OCI-LY3 (cell line): ENCODE results near the gene GMIP.
"Not testable (repeated sequence)": the region's sequence is repeated elsewhere in the genome, so short reads cannot be mapped to it uniquely, and the experiment has no call there.

ENCODE experiments used
- EZH2phosphoT487 ChIP-seq: fragments of 200-600 bp; shearing (Covaris generic); IDR thresholded peaks from 2 replicates; pipeline ENCODE4 v1.6.1; 2018; ENCODE audit warnings: antibody characterized with exemption, mixed run types, low read depth
- TF ChIP-seq, protein P1 (sequence below): fragments of 200-600, 300-600 bp; sonication (generic); IDR thresholded peaks from 2 replicates; pipeline ENCODE4 v1.5.1; 2014; ENCODE audit warnings: antibody characterized with exemption, low read length, low read depth

DNA sequence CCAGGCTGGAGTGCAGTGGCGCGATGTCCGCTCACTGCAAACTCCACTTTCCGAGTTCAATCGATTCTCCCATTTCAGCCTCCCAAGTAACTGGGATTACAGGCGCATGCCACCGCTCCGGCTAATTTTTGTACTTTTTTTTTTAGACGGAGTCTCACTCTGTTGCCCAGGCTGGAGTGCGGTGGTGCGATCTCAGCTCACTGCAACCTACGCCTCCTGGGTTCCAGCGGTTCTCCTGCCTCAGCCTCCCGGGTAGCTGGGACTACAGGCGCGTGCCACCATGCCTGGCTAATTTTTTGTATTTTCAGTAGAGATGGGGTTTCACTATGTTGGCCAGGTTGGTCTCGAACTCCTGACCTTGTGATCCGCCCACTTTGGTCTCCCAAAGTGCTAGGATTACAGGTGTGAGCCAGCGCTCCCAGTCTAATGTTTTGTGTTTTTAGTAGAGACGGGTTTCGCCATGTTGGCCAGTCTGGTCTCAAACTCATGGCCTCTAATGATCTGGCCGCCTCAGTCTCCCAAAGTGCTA, 22.0 kb upstream of the GMIP start:
- TF ChIP-seq, protein P1, sequence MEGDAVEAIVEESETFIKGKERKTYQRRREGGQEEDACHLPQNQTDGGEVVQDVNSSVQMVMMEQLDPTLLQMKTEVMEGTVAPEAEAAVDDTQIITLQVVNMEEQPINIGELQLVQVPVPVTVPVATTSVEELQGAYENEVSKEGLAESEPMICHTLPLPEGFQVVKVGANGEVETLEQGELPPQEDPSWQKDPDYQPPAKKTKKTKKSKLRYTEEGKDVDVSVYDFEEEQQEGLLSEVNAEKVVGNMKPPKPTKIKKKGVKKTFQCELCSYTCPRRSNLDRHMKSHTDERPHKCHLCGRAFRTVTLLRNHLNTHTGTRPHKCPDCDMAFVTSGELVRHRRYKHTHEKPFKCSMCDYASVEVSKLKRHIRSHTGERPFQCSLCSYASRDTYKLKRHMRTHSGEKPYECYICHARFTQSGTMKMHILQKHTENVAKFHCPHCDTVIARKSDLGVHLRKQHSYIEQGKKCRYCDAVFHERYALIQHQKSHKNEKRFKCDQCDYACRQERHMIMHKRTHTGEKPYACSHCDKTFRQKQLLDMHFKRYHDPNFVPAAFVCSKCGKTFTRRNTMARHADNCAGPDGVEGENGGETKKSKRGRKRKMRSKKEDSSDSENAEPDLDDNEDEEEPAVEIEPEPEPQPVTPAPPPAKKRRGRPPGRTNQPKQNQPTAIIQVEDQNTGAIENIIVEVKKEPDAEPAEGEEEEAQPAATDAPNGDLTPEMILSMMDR = not testable (repeated sequence)
- not testable (repeated sequence) for TF ChIP-seq EZH2phosphoT487
